ENCODE measurements around the gene FKBP5.
A peak's percentile ranks its signal among the peaks of the same experiment; 100 is the strongest.
"Not testable (repeated sequence)": the region's sequence is repeated elsewhere in the genome, so short reads cannot be mapped to it uniquely, and the experiment has no call there.

The FKBP5 gene

GRCh38 chr6:35607517-35608233 lies 81.0 kb downstream of the FKBP5 start:
- no peak for FAIRE-seq

GRCh38 chr6:35605600-35605999 lies 83.1 kb downstream of the FKBP5 start:
- FAIRE-seq, result no peak

- FAIRE-seq, result no peak
Measured at GRCh38 chr6:35603326-35604202, 85.2 kb downstream of the FKBP5 start.

- no peak for FAIRE-seq
Measured at GRCh38 chr6:35602133-35602946, 86.4 kb downstream of the FKBP5 start.

GRCh38 chr6:35601331-35602132 lies 87.2 kb downstream of the FKBP5 start:
- FAIRE-seq, result no peak

GRCh38 chr6:35600659-35601125 lies 88.0 kb downstream of the FKBP5 start:
- FAIRE-seq, result no peak

- FAIRE-seq, result no peak
Measured at GRCh38 chr6:35599761-35600658, 88.7 kb downstream of the FKBP5 start.

- not testable (repeated sequence) for FAIRE-seq
Measured at GRCh38 chr6:35598621-35599020, 90.1 kb downstream of the FKBP5 start.

- FAIRE-seq, result no peak
Measured at GRCh38 chr6:35596448-35597442, 92.0 kb downstream of the FKBP5 start.

- no peak for FAIRE-seq
Measured at GRCh38 chr6:35594503-35595186, 94.1 kb downstream of the FKBP5 start.

- FAIRE-seq, result no peak
Measured at GRCh38 chr6:35592178-35592577, 96.5 kb downstream of the FKBP5 start.

- FAIRE-seq, result no peak
Measured at GRCh38 chr6:35590622-35591066, 98.1 kb downstream of the FKBP5 start.

GRCh38 chr6:35589904-35590303 lies 98.8 kb downstream of the FKBP5 start:
- no peak for FAIRE-seq

GRCh38 chr6:35589201-35589739 lies 99.4 kb downstream of the FKBP5 start:
- no peak for FAIRE-seq

- FAIRE-seq, result no peak
Measured at GRCh38 chr6:35587167-35587566, 101.5 kb downstream of the FKBP5 start.

GRCh38 chr6:35586542-35586941 lies 102.2 kb downstream of the FKBP5 start:
- FAIRE-seq, result no peak

- no peak for FAIRE-seq
Measured at GRCh38 chr6:35585658-35586057, 103.1 kb downstream of the FKBP5 start.

- peak; percentile 96 for FAIRE-seq
Measured at GRCh38 chr6:35583893-35584688, 104.6 kb downstream of the FKBP5 start.
